GM18909 (cell line): ENCODE measurements around the gene CD69.

Source experiments
- ATAC-seq: cut with Tn5 transposase; IDR thresholded peaks from one replicate; pipeline ENCODE4 v1.9.1; 2021; ENCODE audit warnings: mild to moderate bottlenecking; ENCODE audit not compliant: unreplicated experiment, poor library complexity

CD69 gene

DNA sequence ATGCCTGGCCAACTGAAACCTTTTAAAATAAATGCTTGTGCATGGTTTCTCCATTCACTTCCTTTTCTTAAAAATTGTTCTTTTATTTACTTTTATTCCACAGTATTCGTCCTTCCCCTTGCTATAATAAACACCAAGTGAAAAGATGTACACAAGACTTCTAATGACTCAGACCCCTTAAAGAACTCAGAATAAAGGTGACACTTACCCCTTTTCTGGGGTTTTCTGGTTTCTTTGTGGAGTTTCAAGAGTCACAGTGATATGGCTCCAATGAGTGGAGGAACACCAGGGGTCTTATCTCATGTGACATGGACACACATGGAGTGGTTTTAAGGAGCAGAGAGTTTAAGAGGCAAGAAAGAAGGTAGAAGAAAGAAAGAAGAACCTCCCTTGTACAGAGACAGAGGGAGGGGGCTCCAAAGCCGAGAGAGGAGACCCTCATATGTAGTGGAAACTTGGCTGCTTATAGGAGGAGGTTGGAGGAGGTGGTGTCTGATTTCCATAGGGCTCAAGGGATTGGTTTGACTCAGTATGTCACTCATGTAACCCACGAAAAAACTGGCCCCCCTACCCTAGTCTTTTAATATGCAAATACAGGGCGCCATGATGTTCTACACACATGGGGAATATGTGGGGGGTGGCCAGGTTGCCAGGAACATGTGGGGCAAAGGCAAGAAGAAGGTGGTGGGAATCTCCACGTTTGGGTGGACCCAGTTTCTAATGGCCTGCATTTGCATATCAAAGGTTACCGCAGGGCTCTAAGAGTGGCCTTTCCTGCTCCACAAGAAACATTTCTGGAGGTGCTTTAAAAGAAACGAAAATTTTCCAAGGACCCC lies 22.1 kb upstream of the CD69 start:
- no peak for ATAC-seq

DNA sequence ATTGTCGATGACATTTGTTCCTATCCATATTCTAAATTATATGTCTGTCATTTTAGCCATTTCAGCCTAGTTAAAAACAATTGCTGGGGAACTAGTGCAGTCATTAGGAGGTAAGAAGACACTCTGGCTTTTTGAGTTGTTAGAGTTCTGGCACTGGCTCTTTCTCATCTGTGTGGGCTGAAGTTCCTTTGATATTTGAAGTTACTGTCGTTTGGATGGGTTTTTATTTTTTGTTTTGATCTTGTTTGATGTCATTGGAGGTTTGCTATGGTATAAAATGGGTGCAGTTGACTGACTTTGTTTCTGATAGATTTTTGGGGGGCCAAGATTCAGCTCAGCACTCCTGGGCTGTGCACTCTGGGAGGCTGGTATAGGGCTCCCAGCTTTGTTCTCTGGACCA lies 20.7 kb upstream of the CD69 start:
- ATAC-seq, result no peak

DNA sequence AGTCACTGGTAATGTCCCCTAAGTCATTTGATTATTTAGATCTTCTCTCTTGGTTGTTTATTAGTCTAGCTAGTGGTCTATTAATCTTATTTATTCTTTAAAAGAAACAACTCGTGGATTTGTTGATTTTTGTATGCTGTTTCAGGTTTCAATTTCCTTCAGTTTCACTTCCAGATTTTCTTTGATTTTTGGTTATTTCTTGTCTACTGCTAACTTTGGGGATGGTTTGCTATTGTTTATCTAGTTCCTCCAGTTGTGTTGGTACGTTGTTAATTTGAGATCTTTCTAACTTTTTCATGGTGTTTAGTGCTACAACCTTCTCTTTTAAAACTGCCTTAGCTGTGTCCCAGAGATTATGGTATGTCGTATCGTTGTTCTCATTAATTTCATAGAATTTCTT lies 18.5 kb upstream of the CD69 start:
- ATAC-seq, result no peak

GRCh38 chr12:9776781-9777180 lies 16.1 kb upstream of the CD69 start:
- no peak for ATAC-seq

GRCh38 chr12:9773216-9773877 lies 12.6 kb upstream of the CD69 start:
- ATAC-seq, result no peak

DNA sequence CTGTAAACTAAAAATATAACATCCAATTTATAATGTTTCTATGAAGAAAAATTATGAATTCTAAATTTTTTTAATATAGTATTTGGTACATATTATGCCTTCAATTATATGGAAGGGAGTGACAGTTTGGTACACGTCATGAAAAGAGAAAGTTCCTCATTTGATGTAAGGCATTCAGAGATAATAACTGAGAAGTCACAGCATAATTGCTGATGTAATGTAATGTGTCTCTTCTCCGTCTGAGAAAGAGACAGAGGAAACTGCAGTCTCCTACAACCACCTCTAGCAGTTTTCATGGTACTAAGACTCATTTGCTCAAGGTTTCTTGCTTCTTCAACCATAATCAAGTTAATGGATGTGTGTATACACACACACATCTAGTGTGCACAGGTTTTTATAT lies 2.3 kb upstream of the CD69 start:
- ATAC-seq, result no peak

GRCh38 chr12:9762369-9762768 lies 1.7 kb upstream of the CD69 start:
- ATAC-seq, result no peak

GRCh38 chr12:9761419-9761781 lies 699 bp upstream of the CD69 start:
- no peak for ATAC-seq

DNA sequence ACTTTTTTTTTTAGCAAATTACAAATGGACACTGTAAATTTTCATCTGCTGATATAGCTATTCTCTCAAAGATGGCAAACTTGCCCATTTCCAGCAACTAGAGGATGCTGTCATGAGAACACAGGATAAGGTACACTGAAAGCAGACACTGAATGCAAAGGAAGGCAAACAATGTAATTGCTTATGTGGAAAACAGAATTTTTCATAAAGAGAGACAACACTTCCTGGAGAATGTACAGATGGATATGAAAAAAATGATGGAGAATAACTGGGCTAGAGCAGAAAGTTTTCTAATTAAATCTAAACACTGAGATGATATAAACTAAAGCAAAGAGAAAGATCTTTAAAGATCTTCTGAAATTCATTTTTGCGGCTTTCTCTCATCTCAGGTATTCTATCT lies 581 bp downstream of the CD69 start:
- no peak for ATAC-seq

DNA sequence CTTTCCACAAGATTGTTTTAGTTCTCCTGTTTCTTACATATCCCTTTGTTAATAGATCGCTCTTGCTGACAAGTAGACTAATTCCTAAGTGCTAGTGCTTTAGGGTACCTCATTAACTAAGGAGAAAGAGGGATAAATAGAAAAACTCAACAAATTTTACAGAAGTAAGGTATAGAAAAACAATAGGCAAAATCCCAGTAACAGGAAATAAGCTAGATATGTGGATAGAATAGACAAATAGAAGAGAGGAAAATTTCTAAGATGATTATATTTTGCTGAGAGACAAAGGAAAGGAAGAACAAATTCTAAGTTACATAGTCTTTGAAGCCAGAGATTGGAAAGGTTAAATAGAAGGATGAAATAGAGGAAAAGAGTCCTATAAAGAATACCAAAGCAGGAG lies 1.0 kb downstream of the CD69 start:
- no peak for ATAC-seq

GRCh38 chr12:9758119-9758518 lies 2.6 kb downstream of the CD69 start:
- ATAC-seq, result no peak

DNA sequence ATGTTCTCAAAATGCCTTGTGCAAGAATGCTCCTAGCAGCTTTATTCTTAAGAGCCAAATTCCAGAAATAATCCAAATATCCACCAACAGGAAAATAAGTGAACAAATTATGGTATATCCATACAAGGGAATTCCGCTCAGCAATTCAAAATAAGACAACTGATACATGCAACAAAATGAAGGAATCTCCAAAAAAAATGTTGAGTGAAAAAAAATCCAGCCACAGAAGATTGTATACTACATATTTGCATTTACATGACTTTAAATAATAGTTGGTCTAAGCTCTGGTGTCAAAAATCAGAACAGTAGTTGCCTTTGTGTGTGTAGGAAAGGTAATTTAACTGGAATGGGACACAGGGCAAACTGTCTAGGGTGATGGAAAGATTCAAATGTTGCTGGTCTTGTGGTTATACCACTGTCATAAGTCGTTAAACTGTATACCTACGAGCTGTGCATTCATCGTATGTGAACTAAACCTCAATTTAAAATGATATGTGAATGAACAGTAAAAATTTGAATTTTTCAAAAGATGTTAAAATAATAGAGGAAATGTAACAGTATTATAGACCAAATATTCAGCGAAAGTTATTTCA lies 3.2 kb downstream of the CD69 start:
- no peak for ATAC-seq

GRCh38 chr12:9756706-9757105 lies 4.0 kb downstream of the CD69 start:
- ATAC-seq, result no peak

- no peak for ATAC-seq
These were observed 4.5 kb downstream of the CD69 start for GRCh38 chr12:9756170-9756569.

DNA sequence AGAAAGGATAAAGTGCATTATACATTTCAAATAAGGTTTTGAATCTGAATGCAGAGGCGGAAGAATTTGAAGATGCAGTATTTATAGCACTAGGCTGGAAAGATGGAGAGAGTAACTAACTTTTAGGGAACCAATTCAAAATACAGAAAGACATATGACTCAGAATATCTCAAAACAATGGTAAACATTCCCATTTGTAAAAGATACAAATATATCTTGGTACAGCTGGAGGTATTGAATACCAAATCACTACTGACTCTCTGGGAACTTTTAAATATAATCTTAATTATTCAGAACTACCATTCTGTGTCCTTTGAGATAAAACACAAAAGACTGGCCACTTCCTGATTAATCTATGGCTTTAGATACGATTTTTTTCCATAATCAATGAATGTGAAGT lies 5.1 kb downstream of the CD69 start:
- no peak for ATAC-seq

DNA sequence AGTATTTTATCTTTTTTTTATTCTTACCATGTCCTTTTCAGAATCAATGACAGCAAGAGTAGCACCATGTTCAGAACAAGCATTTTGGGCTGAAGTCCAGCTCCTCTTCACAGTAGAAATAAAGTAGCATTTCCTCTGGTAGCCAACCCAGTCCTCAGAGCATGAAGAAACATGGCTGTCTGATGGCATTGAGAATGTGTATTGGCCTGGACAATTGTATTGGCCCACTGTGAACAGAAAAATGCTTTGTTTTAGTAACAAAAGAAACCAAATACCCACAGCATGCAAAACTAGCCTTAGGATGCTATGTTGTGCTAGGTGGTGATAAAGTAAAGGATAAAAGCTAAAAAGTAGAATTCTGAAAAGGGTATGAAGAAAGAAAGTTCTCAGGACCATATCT lies 5.7 kb downstream of the CD69 start:
- no peak for ATAC-seq

GRCh38 chr12:9754099-9754927 lies 6.4 kb downstream of the CD69 start:
- no peak for ATAC-seq

DNA sequence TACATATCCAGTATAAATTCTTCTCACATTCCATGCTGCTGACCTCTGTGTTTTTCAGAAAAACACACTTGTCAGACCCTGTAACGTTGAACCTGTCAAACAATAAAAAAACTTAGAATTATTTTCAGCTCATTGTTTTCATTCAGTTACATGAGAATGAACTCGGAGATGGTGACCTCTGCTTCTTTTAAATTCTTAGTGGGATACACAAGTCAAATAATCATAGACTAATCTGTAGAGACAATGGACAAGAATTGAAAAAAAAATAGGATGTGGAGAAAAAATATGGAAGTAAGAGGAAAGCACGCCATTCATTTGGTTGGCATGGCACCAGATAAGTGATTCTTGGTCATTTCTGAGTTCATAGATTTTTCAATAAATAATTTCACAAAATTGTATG lies 7.2 kb downstream of the CD69 start:
- no peak for ATAC-seq

GRCh38 chr12:9753073-9753472 lies 7.6 kb downstream of the CD69 start:
- ATAC-seq, result no peak

DNA sequence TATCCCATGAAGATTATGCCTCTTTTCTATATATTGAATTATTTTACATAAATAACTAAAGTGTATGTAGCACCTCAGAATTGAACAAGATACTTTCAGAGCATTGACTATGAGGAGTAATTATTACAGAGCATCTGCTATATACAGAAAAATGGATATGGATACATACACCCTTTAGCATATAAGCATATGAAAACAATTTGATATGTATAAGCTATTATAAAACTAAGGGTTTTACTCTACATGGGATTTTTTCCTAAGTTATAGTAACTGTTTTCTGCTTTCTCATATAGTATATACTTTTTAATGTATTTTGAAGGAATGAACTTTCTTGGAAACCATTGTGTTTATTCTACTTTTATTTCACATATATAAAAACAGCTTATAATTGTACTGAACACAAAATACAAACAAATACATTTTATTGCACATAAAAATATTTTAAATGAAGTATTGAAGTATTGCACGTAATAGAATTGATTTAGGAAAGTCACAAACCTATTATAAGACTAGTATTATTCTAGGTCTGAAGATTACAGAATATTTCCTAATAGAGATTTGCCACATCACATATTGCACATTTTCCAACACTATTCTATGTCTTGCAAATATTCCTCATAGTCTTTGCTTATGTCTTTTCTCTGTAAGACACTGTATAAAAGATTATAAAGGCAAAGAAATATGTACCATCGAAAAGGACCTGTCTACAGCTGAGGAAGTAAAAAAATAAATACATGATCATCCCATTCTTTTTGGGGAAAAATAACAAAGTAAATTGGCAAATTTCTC lies 8.4 kb downstream of the CD69 start:
- ATAC-seq, result no peak
